GM15510 (cell line): Measurements from ENCODE around the gene AGL.

ENCODE experiments used
- POLR2A ChIP-seq: IDR thresholded peaks from 3 replicates; pipeline ENCODE4 v1.6.1; 2011; ENCODE audit warnings: borderline replicate concordance; ENCODE audit not compliant: insufficient read length; ENCODE audit errors: extremely low read depth

Gene AGL

GRCh38 chr1:99849413-99849743 lies 783 bp upstream of the AGL start:
- TF ChIP-seq POLR2A: no peak

- no peak for TF ChIP-seq POLR2A
Measured at GRCh38 chr1:99850459-99851291, 514 bp downstream of the AGL start.

- TF ChIP-seq POLR2A: no peak
Measured at GRCh38 chr1:99851850-99852454, 1.8 kb downstream of the AGL start.

GRCh38 chr1:99852648-99853047 lies 2.5 kb downstream of the AGL start:
- no peak for TF ChIP-seq POLR2A

DNA sequence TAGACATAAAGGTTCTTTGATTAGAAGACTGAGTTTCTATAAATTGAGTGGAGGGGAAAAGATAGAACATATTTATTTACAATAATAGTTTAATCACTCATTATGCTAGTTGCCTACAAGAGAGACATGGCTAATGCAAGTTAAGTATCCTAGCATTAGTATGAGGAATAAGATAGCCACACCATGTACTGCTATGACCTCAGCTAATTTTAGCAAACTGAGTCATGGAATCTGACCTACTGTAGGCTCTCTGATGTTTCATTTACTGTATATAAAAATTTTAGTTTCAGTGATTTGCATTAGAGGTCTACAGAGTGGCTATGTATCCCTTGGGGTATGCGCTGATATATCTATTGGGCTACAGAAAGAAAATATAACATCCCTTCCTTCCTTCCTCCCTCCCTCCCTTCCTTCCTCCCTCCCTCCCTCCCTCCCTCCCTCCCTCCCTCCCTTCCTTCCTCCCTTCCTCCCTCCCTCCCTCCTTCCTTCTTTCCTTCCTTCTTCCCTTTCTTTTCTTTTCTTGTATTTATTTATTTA lies 5.8 kb downstream of the AGL start:
- no peak for TF ChIP-seq POLR2A

- TF ChIP-seq POLR2A: no peak
Measured at GRCh38 chr1:99858286-99858685, 8.1 kb downstream of the AGL start.

DNA sequence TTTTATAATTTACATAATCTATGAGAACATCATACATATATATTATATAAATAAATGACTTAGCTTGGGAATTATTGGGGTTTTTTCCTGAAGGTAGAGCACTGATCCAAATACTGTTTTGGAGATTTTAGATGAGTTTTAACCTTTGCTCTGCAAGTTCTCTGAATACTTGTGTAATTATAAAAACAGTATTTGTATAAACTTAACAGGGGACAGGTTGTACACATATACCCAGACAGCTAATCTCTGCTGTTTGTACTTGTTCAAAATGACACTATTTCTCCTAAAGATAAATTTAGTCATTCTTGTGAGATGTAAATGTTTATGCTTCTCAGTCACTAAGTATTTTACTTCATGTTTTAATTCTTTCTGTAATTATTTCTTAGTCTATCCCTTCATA lies 8.7 kb downstream of the AGL start:
- no peak for TF ChIP-seq POLR2A

- TF ChIP-seq POLR2A: no peak
Measured at GRCh38 chr1:99860703-99861102, 10.5 kb downstream of the AGL start.

DNA sequence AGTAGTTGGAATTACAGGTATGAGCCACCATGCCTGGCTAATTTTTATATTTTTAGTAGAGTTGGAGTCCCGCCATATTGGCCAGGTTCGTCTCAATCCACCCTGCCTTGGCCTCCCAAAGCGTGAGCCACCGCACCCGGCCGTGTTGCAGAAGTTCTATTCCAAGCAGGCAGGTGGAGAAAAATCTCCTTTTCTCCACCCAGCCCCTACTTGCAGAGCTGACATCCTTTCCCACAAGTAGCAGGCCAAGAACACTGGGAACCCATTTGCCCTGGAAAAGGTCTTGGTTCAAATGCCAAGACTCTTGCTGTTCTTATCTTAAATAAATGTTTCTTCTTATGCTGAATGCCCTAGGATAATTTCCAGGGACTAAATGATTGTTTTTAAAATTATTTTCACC lies 17.5 kb downstream of the AGL start:
- TF ChIP-seq POLR2A: no peak

DNA sequence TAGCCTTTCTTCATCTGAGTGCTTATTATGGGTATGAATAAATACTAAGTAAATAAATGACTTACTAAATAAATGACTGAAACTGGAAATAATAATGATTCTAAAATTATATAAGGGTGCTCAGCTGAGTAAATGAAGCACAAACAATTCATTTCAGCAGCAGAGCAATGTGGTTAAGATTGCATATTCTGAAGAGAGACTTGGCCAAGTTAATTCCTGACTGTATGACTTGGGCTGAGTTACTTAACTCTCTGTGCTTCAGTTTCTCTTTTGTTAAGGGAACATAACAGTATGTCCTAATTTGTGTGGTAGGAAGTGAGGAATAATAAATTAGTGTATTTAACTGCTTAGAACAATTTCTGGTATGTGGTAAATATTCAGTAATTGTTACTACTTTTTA lies 19.1 kb downstream of the AGL start:
- no peak for TF ChIP-seq POLR2A

DNA sequence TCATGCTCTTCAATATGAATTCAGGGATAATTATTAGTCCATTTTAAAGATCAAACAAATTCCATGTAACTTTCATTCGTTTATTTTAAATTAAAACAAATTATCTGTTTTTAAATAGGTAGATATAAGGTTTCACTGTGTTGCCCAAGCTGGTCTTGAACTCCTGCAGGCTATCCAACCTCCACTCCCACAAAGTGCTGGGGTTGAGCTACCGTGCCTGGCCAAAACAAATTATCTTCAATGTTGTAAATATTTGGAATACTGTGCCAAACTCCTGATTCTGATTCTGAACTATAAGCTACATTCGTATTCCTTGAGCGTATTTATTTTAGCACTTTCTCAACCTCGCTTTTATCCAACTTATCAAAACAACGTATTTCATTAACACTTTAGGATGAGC lies 19.6 kb downstream of the AGL start:
- no peak for TF ChIP-seq POLR2A

- no peak for TF ChIP-seq POLR2A
Measured at GRCh38 chr1:99872063-99872462, 21.9 kb downstream of the AGL start.

- no peak for TF ChIP-seq POLR2A
Measured at GRCh38 chr1:99877568-99877967, 27.4 kb downstream of the AGL start.

DNA sequence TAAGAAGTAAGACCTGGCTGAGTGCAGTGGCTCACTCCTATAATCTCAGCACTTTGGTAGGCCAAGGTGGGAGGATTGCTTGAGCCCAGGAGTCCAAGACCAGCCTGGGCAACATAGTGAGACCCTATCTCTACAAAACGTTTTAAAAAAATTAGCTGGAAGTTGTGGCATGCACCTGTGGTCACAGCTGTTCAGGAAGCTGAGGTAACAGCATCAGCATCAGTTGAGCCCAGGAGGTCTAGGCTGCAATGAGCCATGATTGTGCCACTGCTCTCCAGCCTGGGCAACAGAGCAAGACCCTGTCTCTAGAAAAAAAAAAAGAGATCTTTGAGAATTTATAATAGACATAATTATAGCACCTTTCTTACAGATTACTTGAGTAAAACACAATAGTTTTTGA lies 36.0 kb downstream of the AGL start:
- no peak for TF ChIP-seq POLR2A

- no peak for TF ChIP-seq POLR2A
Measured at GRCh38 chr1:99886841-99887240, 36.7 kb downstream of the AGL start.

DNA sequence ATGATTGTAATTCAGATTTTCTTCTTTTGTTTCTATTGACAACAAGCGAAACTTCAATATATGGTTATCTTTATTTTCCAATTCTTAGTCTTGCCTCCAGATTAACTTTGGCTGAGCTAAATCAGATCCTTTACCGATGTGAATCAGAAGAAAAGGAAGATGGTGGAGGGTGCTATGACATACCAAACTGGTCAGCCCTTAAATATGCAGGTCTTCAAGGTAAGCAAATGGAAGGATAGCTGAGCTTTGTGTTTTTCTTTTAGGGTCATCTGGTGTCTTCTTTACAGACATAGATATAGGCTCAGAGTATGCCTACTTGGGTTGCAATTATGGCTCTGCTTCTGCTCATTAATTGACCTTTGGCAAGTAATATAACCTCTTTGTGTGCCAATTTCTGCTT lies 37.7 kb downstream of the AGL start:
- no peak for TF ChIP-seq POLR2A

- TF ChIP-seq POLR2A: no peak
Measured at GRCh38 chr1:99891997-99892396, 41.8 kb downstream of the AGL start.

GRCh38 chr1:99906535-99906934 lies 56.4 kb downstream of the AGL start:
- TF ChIP-seq POLR2A: no peak
